Calu3 (cell line): ENCODE measurements around the gene NHLRC4. TPM values are rescaled to one million over a fixed set of nuclear protein-coding genes. Genes with fewer than 3 reads are reported as not detected.

Experiments used
- BruUV-seq: library from RNA; stranded (reverse); fragments of 400-500 nt; replicated peaks from 2 replicates; lab custom pipeline; 2021; lab: Mats Ljungman, UMichigan
- CTCF ChIA-PET: fragments of 300-600 bp; sonication (Branson Sonifier 250); formaldehyde crosslinking; loops from one replicate; lab custom pipeline; 2022; ENCODE audit warnings: antibody characterized with exemption; lab: Charles Lee
- DNase-seq: peaks from one replicate; pipeline ENCODE4 v3.0.0; 2022
- H3K27ac Mint-ChIP-seq: one replicate; pipeline ENCODE4 v1.8.0; 2022; ENCODE audit warnings: mixed read lengths; ENCODE audit not compliant: unreplicated experiment
- H3K27me3 Mint-ChIP-seq: one replicate; pipeline ENCODE4 v1.8.0; 2022; ENCODE audit warnings: mixed read lengths; ENCODE audit not compliant: unreplicated experiment
- H3K36me3 Mint-ChIP-seq: one replicate; pipeline ENCODE4 v1.8.0; 2022; ENCODE audit warnings: mild to moderate bottlenecking, moderate library complexity, mixed read lengths; ENCODE audit not compliant: insufficient read depth, unreplicated experiment
- H3K4me1 Mint-ChIP-seq: one replicate; pipeline ENCODE4 v1.8.0; 2022; ENCODE audit warnings: mild to moderate bottlenecking, low read depth, mixed read lengths; ENCODE audit not compliant: unreplicated experiment
- H3K4me3 Mint-ChIP-seq: one replicate; pipeline ENCODE4 v1.8.0; 2022; ENCODE audit warnings: mild to moderate bottlenecking, low read depth, moderate library complexity, mixed read lengths; ENCODE audit not compliant: unreplicated experiment
- H3K9me3 Mint-ChIP-seq: one replicate; pipeline ENCODE4 v1.8.0; 2022; ENCODE audit warnings: low read depth, mixed read lengths; ENCODE audit not compliant: unreplicated experiment
- CTCF ChIP-seq: fragments of 200-600 bp; IDR thresholded peaks from one replicate; pipeline ENCODE4 v1.8.0; 2022; ENCODE audit warnings: antibody characterized with exemption; ENCODE audit not compliant: unreplicated experiment
- intact Hi-C: fragments of 100-400 bp; cut with micrococcal nuclease; formaldehyde crosslinking; loops from one replicate; pipeline ENCODE4 v1.10.0; 2022; ENCODE audit not compliant: unreplicated experiment
- total RNA-seq: library from RNA; stranded (reverse); gene quantifications from 2 replicates; pipeline ENCODE4 v1.2.3, GENCODE V29; 2022

The NHLRC4 gene
- total RNA-seq, 1 experiment from 2014 or later = not detected

GRCh38 chr16:600781-601180 lies 34.0 kb downstream of the NHLRC4 start:
- BruUV-seq = no TSS peak

GRCh38 chr16:603933-604332 lies 37.1 kb downstream of the NHLRC4 start:
- Mint-ChIP-seq H3K27ac (no peak overlapping the region), H3K9me3 (peaks cover 4% of the 10 kb centered on the region), H3K36me3 (peaks cover 3% of the 10 kb centered on the region), H3K27me3 (no peaks in the 10 kb centered on the region), H3K4me1 (no peaks in the 10 kb centered on the region), H3K4me3 (no peak overlapping the region)
- CTCF ChIA-PET = no interaction called here
- DNase-seq = no peak
- intact Hi-C loops = no loop called here
- no peak for TF ChIP-seq CTCF
- BruUV-seq = no TSS peak

More at GRCh38 chr16:600781-601180, 34.0 kb downstream of the NHLRC4 start:
- TF ChIP-seq CTCF = peak; percentile 25
- H3K4me3 Mint-ChIP-seq = no peak overlapping the region
- peaks cover 25% of the 10 kb centered on the region for H3K36me3 Mint-ChIP-seq
- CTCF ChIA-PET = no interaction called here
- DNase-seq = no peak
- peaks cover 4% of the 10 kb centered on the region for H3K9me3 Mint-ChIP-seq
- no peaks in the 10 kb centered on the region for H3K27me3 Mint-ChIP-seq
- intact Hi-C loops = no loop called here
- H3K27ac Mint-ChIP-seq = no peak overlapping the region
- peaks cover 7% of the 10 kb centered on the region for H3K4me1 Mint-ChIP-seq

GRCh38 chr16:606656-607307 lies 40.0 kb downstream of the NHLRC4 start:
- peaks cover 6% of the 10 kb centered on the region for H3K9me3 Mint-ChIP-seq
- H3K4me1 Mint-ChIP-seq = peaks cover 7% of the 10 kb centered on the region
- BruUV-seq = no TSS peak
- no peaks in the 10 kb centered on the region for H3K27me3 Mint-ChIP-seq
- intact Hi-C loops = no loop called here
- no peak for TF ChIP-seq CTCF
- no peak for DNase-seq
- H3K27ac Mint-ChIP-seq = no peak overlapping the region
- CTCF ChIA-PET = no interaction called here
- H3K4me3 Mint-ChIP-seq = no peak overlapping the region
- peaks cover 6% of the 10 kb centered on the region for H3K36me3 Mint-ChIP-seq

GRCh38 chr16:608019-608418 lies 41.2 kb downstream of the NHLRC4 start:
- Mint-ChIP-seq H3K4me1 (peaks cover 7% of the 10 kb centered on the region), H3K27ac (no peak overlapping the region), H3K36me3 (peaks cover 6% of the 10 kb centered on the region), H3K27me3 (no peaks in the 10 kb centered on the region), H3K4me3 (no peak overlapping the region), H3K9me3 (peaks cover 6% of the 10 kb centered on the region)
- BruUV-seq = no TSS peak
- CTCF ChIA-PET = interaction anchor here (0.5 kb wide), 1 partner anchor 207 kb away, joined by 3 read pairs; no protein-coding TSS in a partner anchor
- TF ChIP-seq CTCF = no peak
- DNase-seq = no peak
- intact Hi-C loops = no loop called here
